HG03565 (cell line): Measurements from ENCODE around the gene ENO2.

Source experiments
- ATAC-seq: cut with Tn5 transposase; IDR thresholded peaks from one replicate; pipeline ENCODE4 v1.9.1; 2021; ENCODE audit warnings: mild to moderate bottlenecking, moderate library complexity; ENCODE audit not compliant: unreplicated experiment

The ENO2 gene

GRCh38 chr12:6929466-6930452, 15.4 kb downstream of the ENO2 start:
- ATAC-seq: no peak

- ATAC-seq: no peak
These were observed 18.4 kb downstream of the ENO2 start for GRCh38 chr12:6932766-6933165.

- ATAC-seq: no peak
These were observed 19.7 kb downstream of the ENO2 start for GRCh38 chr12:6934110-6934509.

GRCh38 chr12:6935371-6936193, 21.2 kb downstream of the ENO2 start:
- no peak for ATAC-seq

- no peak for ATAC-seq
These were observed 21.8 kb downstream of the ENO2 start for GRCh38 chr12:6936194-6936635.

GRCh38 chr12:6936636-6937480, 22.5 kb downstream of the ENO2 start:
- no peak for ATAC-seq

- ATAC-seq: peak; percentile 89
These were observed 23.3 kb downstream of the ENO2 start for GRCh38 chr12:6937481-6938352.

- no peak for ATAC-seq
These were observed 24.2 kb downstream of the ENO2 start for GRCh38 chr12:6938353-6939190.

GRCh38 chr12:6939191-6939540, 24.8 kb downstream of the ENO2 start:
- no peak for ATAC-seq

GRCh38 chr12:6941267-6941666, 26.9 kb downstream of the ENO2 start:
- no peak for ATAC-seq

GRCh38 chr12:6941782-6942181, 27.4 kb downstream of the ENO2 start:
- ATAC-seq: no peak

- no peak for ATAC-seq
These were observed 27.9 kb downstream of the ENO2 start for GRCh38 chr12:6942331-6942665.

GRCh38 chr12:6943389-6943721, 29.0 kb downstream of the ENO2 start:
- ATAC-seq: peak; percentile 24

GRCh38 chr12:6943722-6944380, 29.5 kb downstream of the ENO2 start, which contains the start of the genes C12orf57 and RNU7-1:
C12orf57 (plus strand) TSS chr12:6944022; CDS start chr12:6944122, 100 bp downstream.
RNU7-1 (plus strand) TSS chr12:6943816.
- ATAC-seq: peak; percentile 25

- ATAC-seq: peak; percentile 43
These were observed 30.2 kb downstream of the ENO2 start for GRCh38 chr12:6944381-6945186.

- ATAC-seq: no peak
These were observed 31.2 kb downstream of the ENO2 start for GRCh38 chr12:6945613-6946012.

GRCh38 chr12:6946033-6946919, 31.9 kb downstream of the ENO2 start:
- no peak for ATAC-seq
